Thoracic aorta (tissue), 2 donors: ENCODE data around the gene ZNF426. TPM values are rescaled to one million over a fixed set of nuclear protein-coding genes. Genes with fewer than 3 reads are reported as not detected.
"Not testable (repeated sequence)": the region's sequence is repeated elsewhere in the genome, so short reads cannot be mapped to it uniquely, and the experiment has no call there.

Experiments used
- ATAC-seq: fragments of 150-250 bp; one replicate; pipeline ENCODE4 v1.8.0; 2017; ENCODE audit warnings: low read depth; ENCODE audit not compliant: insufficient number of reproducible peaks, low FRiP score
- DNase-seq: peaks from one replicate; pipeline ENCODE4 v3.0.0-alpha.2; 2020; ENCODE audit warnings: low spot score
- H3K27ac ChIP-seq, 2 donors: fragments of 200-600 bp; sonication (generic); 1 replicate in 1 of 2; 2 replicates in 1 of 2; pipeline ENCODE4 v1.5.1; 2016; ENCODE audit warnings: mild to moderate bottlenecking in 2 of 2, moderate library complexity in 2 of 2
- H3K27me3 ChIP-seq: fragments of 200-600 bp; sonication (generic); replicated peaks from 2 replicates; pipeline ENCODE4 v1.6.0; 2016; ENCODE audit warnings: mild to moderate bottlenecking; ENCODE audit not compliant: insufficient read depth
- H3K36me3 ChIP-seq: fragments of 200-600 bp; sonication (generic); one replicate; pipeline ENCODE4 v1.5.1; 2016
- H3K4me1 ChIP-seq, 2 donors: fragments of 200-600 bp; sonication (generic); 1 replicate in 1 of 2; 2 replicates in 1 of 2; pipeline versions ENCODE4 v1.5.1 to v1.6.0; 2016; ENCODE audit warnings: low read depth in 2 of 2, mild to moderate bottlenecking in 1 of 2; ENCODE audit not compliant: control insufficient read depth in 1 of 2
- H3K4me3 ChIP-seq: fragments of 200-600 bp; sonication (generic); 2 replicates; pipeline ENCODE4 v1.5.1; 2016; ENCODE audit warnings: mild to moderate bottlenecking
- H3K9me3 ChIP-seq: fragments of 200-600 bp; sonication (generic); 2 replicates; pipeline ENCODE4 v1.5.1; 2016
- CTCF ChIP-seq: fragments of 200-600 bp; sonication (generic); IDR thresholded peaks from one replicate; pipeline ENCODE4 v1.5.1; 2019; ENCODE audit warnings: antibody characterized with exemption
- total RNA-seq, 2 donors: library from RNA; depleted of rRNA; stranded (reverse); fragments of >200 nt; gene quantifications; one replicate each; pipeline versions ENCODE4 v1.1.0 to v1.2.3, GENCODE V29; 2016

ZNF426 gene
- total RNA-seq, 2 donors from 2014 or later, result 10.6 to 17.9 TPM

- Histone ChIP-seq H3K36me3 (peaks cover 46% of the 10 kb centered on the region), H3K4me1 (no peaks in the 10 kb centered on the region)
- ATAC-seq, result no peak
Observed at GRCh38 chr19:9570255-9570654, 31.8 kb upstream of the ZNF426 start.

DNA sequence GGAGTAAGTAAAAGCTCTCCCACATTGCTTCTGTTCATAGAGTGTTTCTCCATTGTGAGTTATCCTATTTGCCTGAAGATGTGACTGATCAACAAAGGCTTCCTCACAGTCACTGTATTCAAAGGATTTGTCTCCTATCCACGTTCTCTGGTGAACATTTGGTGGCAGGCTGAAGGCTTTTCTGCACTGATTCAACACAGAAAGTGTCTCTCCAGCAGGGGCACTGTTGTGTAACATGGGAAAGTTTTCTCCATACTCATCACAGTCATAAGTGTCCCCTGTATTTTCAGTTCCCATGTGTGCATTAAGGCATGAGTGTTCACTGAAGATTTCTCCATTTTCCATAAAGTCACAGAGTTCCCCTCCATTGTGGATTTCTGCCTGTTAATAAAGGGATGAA lies 28.3 kb upstream of the ZNF426 start:
- no peak overlapping the region for H3K4me3 ChIP-seq
- no peaks in the 10 kb centered on the region for H3K4me1 ChIP-seq
- H3K27me3 ChIP-seq, result no peaks in the 10 kb centered on the region
- DNase-seq, result no peak
- no peak for ATAC-seq
- no peak for TF ChIP-seq CTCF
- H3K9me3 ChIP-seq, result peaks cover 99% of the 10 kb centered on the region
- peaks cover 59% of the 10 kb centered on the region for H3K36me3 ChIP-seq
- no peak overlapping the region for H3K27ac ChIP-seq

More at GRCh38 chr19:9570255-9570654, 31.8 kb upstream of the ZNF426 start:
- no peak for TF ChIP-seq CTCF
- Histone ChIP-seq H3K27me3 (no peaks in the 10 kb centered on the region), H3K4me3 (peak overlapping the region; percentile 8), H3K9me3 (peaks cover 98% of the 10 kb centered on the region), H3K27ac (no peak overlapping the region)
- DNase-seq, result no peak

DNA sequence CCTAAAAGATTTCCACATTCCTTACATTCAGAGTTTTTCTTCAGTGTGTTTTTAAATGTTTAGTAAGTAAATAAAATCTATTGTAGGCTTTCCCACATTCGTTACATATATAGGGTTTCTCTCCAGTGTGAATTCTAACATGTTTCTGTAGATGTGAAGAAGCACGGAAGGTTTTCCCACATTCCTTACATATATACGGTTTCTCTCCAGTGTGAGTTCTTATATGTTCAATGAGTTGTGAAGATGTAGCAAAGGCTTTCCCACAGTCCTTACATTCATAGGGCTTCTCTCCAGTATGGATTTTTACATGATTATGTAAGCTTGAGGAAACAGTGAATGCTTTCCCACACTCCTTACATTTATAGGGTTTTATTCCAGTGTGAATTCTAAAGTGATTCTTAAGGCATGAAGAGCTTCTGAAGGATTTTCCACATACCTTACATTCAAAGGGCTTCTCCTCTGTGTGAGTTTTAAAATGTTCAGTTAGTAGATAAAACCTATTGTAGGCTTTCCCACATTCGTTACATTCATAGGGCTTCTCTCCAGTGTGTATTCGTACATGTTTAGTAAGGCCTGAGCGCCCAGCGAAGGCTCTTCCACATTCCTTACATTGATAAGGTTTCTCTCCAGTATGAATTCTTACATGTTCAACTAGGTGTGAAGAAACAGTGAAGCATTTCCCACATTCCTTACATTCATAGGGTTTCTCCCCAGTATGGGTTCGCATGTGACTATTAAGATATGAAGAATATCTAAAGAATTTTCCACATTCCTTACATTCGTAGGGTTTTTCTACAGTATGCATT lies 27.7 kb upstream of the ZNF426 start:
- no peak overlapping the region for H3K27ac ChIP-seq
- peaks cover 99% of the 10 kb centered on the region for H3K9me3 ChIP-seq
- TF ChIP-seq CTCF, result no peak
- H3K27me3 ChIP-seq, result no peaks in the 10 kb centered on the region
- ATAC-seq, result no peak
- H3K36me3 ChIP-seq, result peaks cover 65% of the 10 kb centered on the region
- no peaks in the 10 kb centered on the region for H3K4me1 ChIP-seq
- DNase-seq, result no peak
- H3K4me3 ChIP-seq, result no peak overlapping the region

GRCh38 chr19:9552536-9553274 lies 14.3 kb upstream of the ZNF426 start:
- Histone ChIP-seq H3K4me1 (no peaks in the 10 kb centered on the region), H3K27me3 (no peaks in the 10 kb centered on the region), H3K36me3 (peaks cover 3% of the 10 kb centered on the region), H3K9me3 (peaks cover 22% of the 10 kb centered on the region), H3K4me3 (no peak overlapping the region), H3K27ac (no peak overlapping the region)
- TF ChIP-seq CTCF, result no peak
- no peak for ATAC-seq
- DNase-seq, result no peak

GRCh38 chr19:9547870-9548269 lies 9.4 kb upstream of the ZNF426 start:
- H3K27ac ChIP-seq, result no peak overlapping the region
- no peak for ATAC-seq
- H3K36me3 ChIP-seq, result no peaks in the 10 kb centered on the region
- DNase-seq, result no peak
- no peaks in the 10 kb centered on the region for H3K27me3 ChIP-seq
- peaks cover 8% of the 10 kb centered on the region for H3K9me3 ChIP-seq
- no peak for TF ChIP-seq CTCF
- H3K4me3 ChIP-seq, result no peak overlapping the region
- H3K4me1 ChIP-seq, result no peaks in the 10 kb centered on the region

DNA sequence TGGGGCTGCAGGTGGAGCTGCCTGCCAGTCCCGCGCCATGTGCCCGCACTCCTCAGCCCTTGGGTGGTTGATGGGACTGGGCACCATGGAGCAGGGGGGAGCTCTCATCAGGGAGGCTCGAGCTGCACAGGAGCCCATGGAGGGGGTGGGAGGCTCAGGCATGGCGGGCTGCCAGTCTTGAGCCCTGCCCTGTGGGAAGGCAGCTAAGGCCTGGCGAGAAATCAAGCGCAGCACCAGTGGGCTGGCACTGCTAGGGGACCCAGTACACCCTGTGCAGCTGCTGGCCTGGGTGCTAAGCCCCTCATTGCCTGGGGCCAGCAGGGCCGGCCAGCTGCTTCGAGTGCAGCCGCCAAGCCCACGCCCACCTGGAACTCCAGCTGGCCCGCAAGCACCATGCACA lies 2.8 kb upstream of the ZNF426 start:
- not testable (repeated sequence) for H3K36me3 ChIP-seq, ATAC-seq, H3K9me3 ChIP-seq, DNase-seq, H3K27me3 ChIP-seq, H3K4me3 ChIP-seq, H3K27ac ChIP-seq
- peaks cover 6 to 19% of the 10 kb centered on the region in 2 donors for H3K4me1 ChIP-seq

DNA sequence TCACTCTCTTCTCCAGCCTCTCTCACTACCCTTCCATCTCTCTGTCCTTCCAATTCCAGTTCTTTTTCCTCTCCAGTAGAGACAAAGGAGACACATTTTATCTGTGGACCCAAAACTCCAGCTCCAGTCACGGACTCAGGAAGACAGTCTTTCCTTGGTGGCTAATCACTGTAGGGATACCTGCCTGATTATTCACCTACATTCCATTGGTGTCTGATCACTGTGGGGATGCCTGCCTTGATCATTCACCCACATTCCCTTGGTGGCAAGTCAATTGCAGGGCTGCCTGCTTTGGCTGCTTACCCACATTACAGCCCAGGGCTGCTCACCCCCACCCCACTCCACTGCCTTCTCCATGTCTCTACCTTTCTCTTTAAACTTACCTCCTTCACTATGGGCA lies 1.5 kb upstream of the ZNF426 start:
- H3K27ac ChIP-seq, H3K27me3 ChIP-seq, ATAC-seq, H3K9me3 ChIP-seq, DNase-seq, H3K4me3 ChIP-seq: not testable (repeated sequence)
- Histone ChIP-seq H3K4me1 (peaks cover 6 to 19% of the 10 kb centered on the region in 2 donors), H3K36me3 (peaks cover 14% of the 10 kb centered on the region)
